VCaP (cell line): ENCODE results near the gene FTO.

ENCODE experiments used
- H3K27ac ChIP-seq: fragments of 450-650 bp; 2 replicates; pipeline ENCODE4 v1.5.1; 2017
- TF ChIP-seq, protein P1 (sequence below): fragments of 450-650 bp; conservative IDR thresholded peaks from 2 replicates; pipeline ENCODE4 v1.5.1; 2017; ENCODE audit warnings: mild to moderate bottlenecking, moderate library complexity

FTO gene

DNA sequence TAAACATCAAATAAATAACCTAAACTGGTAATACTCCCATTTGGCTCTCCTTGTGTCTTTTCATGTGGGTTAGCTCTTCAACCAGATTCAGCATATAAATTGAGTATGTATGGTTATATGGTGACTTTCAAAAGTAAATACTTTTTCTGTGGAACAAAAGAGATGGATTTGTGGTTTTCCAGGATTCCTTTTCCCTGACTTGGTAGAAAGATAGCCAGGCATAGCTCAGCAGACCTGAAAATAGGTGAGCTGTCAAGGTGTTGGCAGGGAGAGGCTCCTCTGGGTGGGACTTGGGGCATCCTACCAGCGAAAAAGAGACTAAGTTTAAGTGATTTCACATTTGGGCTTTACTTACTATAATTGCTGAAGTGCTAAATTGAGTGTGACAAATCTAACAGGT, 80.3 kb downstream of the FTO start:
- TF ChIP-seq, protein P1, sequence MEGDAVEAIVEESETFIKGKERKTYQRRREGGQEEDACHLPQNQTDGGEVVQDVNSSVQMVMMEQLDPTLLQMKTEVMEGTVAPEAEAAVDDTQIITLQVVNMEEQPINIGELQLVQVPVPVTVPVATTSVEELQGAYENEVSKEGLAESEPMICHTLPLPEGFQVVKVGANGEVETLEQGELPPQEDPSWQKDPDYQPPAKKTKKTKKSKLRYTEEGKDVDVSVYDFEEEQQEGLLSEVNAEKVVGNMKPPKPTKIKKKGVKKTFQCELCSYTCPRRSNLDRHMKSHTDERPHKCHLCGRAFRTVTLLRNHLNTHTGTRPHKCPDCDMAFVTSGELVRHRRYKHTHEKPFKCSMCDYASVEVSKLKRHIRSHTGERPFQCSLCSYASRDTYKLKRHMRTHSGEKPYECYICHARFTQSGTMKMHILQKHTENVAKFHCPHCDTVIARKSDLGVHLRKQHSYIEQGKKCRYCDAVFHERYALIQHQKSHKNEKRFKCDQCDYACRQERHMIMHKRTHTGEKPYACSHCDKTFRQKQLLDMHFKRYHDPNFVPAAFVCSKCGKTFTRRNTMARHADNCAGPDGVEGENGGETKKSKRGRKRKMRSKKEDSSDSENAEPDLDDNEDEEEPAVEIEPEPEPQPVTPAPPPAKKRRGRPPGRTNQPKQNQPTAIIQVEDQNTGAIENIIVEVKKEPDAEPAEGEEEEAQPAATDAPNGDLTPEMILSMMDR: no peak
- H3K27ac ChIP-seq: no peak overlapping the region

DNA sequence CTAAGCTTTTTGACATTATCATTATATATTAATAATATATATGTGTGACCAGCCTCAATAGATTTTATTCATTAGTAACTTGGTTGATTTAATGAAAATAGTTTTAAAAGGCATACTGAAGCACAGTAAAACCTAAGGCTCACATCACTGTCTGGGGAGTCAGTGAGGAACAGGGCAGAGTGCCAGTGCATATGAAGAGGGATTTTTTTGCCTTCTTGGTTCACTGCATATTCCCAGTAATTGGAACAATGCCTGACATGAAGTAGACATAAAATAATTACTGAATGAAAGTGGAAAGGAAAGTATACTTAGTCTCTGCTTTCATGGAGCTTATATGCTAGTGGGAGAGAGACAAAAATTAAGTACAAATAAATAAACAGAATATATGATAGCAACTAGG, 81.1 kb downstream of the FTO start:
- H3K27ac ChIP-seq: no peak overlapping the region
- TF ChIP-seq, protein P1: no peak

DNA sequence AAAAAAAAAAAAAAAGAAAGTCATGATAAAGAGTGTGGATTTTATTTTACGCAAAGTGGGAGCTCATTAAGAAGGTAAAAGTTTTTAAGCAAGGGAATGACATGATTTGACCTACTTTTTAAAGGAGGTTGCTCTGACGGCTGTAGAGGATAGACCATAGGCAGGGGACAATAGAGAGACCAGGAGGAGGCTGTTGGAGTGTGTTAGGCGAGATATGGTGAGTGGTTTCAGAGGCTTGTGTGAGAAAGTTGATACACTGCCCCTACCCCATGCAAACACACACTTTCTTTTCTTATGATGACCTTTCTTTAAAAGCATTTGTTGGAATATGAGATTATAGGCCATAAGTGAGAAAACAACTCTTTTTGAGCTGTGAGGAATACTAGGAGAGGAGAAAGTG, 82.0 kb downstream of the FTO start:
- TF ChIP-seq, protein P1: no peak
- no peak overlapping the region for H3K27ac ChIP-seq

DNA sequence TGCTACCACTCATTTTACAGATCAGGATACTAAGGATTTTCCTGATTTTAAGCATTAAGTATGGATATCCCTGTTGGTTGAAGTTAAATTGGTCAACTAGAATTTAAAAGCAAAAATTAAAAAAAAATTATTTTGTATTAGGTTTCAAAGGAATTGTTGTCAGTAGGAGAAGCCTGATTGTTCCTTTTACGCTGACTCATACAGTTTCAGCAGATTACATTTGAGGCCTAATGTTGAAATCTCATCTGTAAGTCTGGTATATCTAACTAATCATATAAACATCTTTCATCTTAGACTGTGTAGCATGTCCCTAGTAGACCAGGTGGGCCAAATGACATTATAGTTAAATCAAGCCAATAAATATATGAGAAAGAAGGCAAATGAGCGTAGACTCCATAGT, 83.5 kb downstream of the FTO start:
- no peak overlapping the region for H3K27ac ChIP-seq
- TF ChIP-seq, protein P1: no peak

DNA sequence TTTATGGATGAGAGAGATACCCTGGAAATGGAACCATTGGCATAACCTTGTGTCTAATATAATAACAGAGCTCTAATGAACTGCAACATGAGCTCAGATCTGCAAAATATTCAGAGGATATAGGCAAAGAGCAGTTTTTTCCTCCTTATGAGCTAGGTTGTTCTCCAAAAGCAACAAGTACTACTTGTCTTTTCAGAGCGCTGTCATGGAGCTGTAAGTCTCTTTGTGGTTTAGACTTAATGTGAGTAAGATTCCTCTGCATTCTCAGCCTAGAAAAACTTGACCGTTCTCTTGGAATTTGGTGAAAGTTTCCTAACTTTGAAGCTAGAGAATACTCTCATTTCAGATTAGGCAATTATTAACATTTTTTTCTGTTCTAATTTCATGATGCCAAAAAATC, 85.2 kb downstream of the FTO start:
- H3K27ac ChIP-seq: no peak overlapping the region
- TF ChIP-seq, protein P1: no peak

DNA sequence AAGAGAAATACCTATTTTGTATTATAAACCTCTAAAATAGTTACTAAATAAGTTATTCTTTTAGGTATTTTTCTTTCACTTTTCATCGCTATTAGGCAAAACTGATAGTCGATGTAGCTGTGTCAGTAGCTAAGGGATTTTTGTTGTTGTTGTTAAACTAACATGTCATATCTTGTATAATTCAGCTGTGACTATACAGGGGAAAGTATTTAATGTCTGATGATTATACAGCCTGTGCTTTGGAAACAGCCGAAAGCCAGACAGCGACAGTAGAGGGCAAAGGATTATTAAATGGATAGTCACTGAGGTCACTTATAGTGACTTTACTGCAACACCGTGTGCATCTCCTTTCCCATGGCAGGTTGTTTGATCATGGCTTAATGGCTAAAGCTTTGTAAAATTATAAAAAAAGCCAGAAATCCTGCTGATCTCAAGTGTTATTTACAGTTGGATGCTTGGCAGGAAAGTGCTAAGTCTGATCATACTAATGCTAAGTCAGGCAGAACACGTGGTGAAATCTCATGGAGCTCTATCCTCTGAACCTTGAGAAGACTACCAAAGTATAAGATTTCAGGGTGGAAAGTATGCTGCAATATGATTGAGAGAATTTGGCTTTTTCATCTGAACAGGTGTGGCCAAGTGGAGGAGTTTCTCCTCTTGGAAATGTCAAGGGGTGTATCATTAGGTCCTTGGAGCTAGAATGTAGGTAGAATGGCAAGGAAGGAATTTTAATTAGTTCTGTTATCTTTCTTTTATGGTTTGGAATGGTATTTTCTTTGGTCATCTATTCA, 88.4 kb downstream of the FTO start:
- TF ChIP-seq, protein P1: no peak
- H3K27ac ChIP-seq: no peak overlapping the region

DNA sequence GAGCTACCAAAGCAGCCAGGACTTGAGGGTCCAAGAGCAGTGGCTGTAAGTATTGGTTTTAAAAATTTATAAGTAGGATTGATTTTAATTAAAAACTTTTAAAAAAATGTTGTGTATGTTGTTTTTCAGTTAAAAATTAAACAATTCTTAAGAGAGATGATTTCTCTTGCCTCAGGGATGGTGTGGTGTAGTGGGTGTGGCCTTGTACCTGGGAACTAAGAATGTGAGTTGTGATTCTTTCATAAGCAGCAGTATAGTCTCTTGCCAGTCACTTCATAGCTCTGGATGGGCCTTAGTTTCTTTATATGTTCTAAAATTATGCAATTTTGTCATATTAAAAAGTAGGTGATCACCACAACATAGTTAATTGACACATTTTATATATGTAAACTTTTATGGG, 99.5 kb downstream of the FTO start:
- no peak overlapping the region for H3K27ac ChIP-seq
- TF ChIP-seq, protein P1: no peak
